Erythroblast (primary cell): ENCODE measurements around the gene PRRC1.

Source experiments
- GATA1 ChIP-seq: IDR thresholded peaks from 2 replicates; pipeline ENCODE4 v1.6.1; 2011; ENCODE audit warnings: low read depth, mild to moderate bottlenecking, control low read depth, low read length, moderate library complexity
- POLR2A ChIP-seq: IDR thresholded peaks from 2 replicates; pipeline ENCODE4 v1.6.1; 2011; ENCODE audit warnings: mild to moderate bottlenecking, low read length

DNA sequence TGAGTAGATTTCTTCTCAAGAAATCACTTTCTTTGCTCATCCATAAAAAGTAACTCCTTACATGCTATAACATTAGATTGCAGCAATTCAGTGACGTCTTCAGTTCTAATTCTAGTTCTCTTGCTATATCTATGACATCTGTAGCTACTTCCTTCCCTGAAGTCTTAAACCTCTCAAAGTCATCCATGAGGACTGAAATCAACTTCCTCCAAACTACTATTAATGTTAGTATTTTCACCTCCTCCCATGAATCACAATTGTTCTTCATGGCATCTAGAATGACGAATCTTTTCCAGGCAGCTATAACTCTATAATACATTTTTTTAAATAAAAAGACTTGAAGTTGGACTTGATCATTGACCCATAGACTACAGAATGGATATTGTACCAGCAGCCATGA, 46.2 kb upstream of the PRRC1 start:
- TF ChIP-seq POLR2A (no peak), GATA1 (no peak)
